LNCaP clone FGC (cell line): ENCODE data around the gene PRDX3.

Experiments
- DNase-seq: peaks from one replicate; pipeline ENCODE4 v3.0.0-alpha.2; 2011; ENCODE audit warnings: low read depth
- H3K4me3 ChIP-seq: 2 replicates; pipeline ENCODE4 v1.5.1; 2011; ENCODE audit warnings: mild to moderate bottlenecking, low read depth, low read length, control low read depth
- CTCF ChIP-seq: IDR thresholded peaks from 2 replicates; pipeline ENCODE4 v1.5.1; 2012; ENCODE audit warnings: mild to moderate bottlenecking; ENCODE audit not compliant: control insufficient read depth, insufficient read depth; ENCODE audit errors: extremely low read depth

The PRDX3 gene

GRCh38 chr10:119178372-119179119, at the start of gene PRDX3:
Gene PRDX3, minus strand, starts transcription at chr10:119178812. Its CDS starts 22 bp downstream, at chr10:119178790.
- peak; percentile 15; the same call in 1 of the 2 replicates for TF ChIP-seq CTCF
- no peak for DNase-seq
- H3K4me3 ChIP-seq = peak within 1 kb of the TSS; percentile 96

- DNase-seq = no peak
- no peak overlapping the region for H3K4me3 ChIP-seq
- TF ChIP-seq CTCF = no peak
Observed at GRCh38 chr10:119227825-119228224, 49.2 kb upstream of the PRDX3 start.

- no peak for TF ChIP-seq CTCF
- DNase-seq = no peak
- H3K4me3 ChIP-seq = no peak overlapping the region
Observed at GRCh38 chr10:119225083-119225658, 46.6 kb upstream of the PRDX3 start.

- no peak for DNase-seq
- no peak overlapping the region for H3K4me3 ChIP-seq
- TF ChIP-seq CTCF = no peak
Observed at GRCh38 chr10:119222966-119223386, 44.4 kb upstream of the PRDX3 start.

- no peak for TF ChIP-seq CTCF
- no peak overlapping the region for H3K4me3 ChIP-seq
- no peak for DNase-seq
Observed at GRCh38 chr10:119222537-119222936, 43.9 kb upstream of the PRDX3 start.

- TF ChIP-seq CTCF = no peak
- no peak overlapping the region for H3K4me3 ChIP-seq
- DNase-seq = no peak
Observed at GRCh38 chr10:119221666-119222065, 43.1 kb upstream of the PRDX3 start.

- TF ChIP-seq CTCF = no peak
- DNase-seq = no peak
- no peak overlapping the region for H3K4me3 ChIP-seq
Observed at GRCh38 chr10:119221201-119221600, 42.6 kb upstream of the PRDX3 start.
